NCI-H748 treated with DMSO at 0.1 percent for 48 hours (cell line): ENCODE data around the gene TP53TG3E.
"Not testable (repeated sequence)": the region's sequence is repeated elsewhere in the genome, so short reads cannot be mapped to it uniquely, and the experiment has no call there.

ENCODE experiments used
- DNase-seq: peaks from one replicate; lab custom pipeline; 2025; lab: John Stamatoyannopoulos, UW

The TP53TG3E gene

GRCh38 chr16:33304006-33304405 lies at the start of gene TP53TG3E:
Gene TP53TG3E (plus strand): TSS chr16:33304306. CDS start chr16:33304374, 68 bp downstream.
- not testable (repeated sequence) for DNase-seq

- DNase-seq = not testable (repeated sequence)
Observed at GRCh38 chr16:33336226-33337012, 32.3 kb downstream of the TP53TG3E start.

GRCh38 chr16:33337627-33338542 lies 33.8 kb downstream of the TP53TG3E start:
- not testable (repeated sequence) for DNase-seq

- not testable (repeated sequence) for DNase-seq
Observed at GRCh38 chr16:33338543-33338951, 34.4 kb downstream of the TP53TG3E start.

GRCh38 chr16:33339093-33340061 lies 35.3 kb downstream of the TP53TG3E start:
- not testable (repeated sequence) for DNase-seq
